ENCODE measurements around the gene TTLL5.
"Not testable (repeated sequence)": the region's sequence is repeated elsewhere in the genome, so short reads cannot be mapped to it uniquely, and the experiment has no call there.

TTLL5 gene

GRCh38 chr14:75913183-75913582, 252.1 kb downstream of the TTLL5 start:
- DNase-seq (ENCODE audit: low spot score): no peak

- DNase-seq (ENCODE audit: low spot score): no peak
Measured at GRCh38 chr14:75915045-75915444, 254.0 kb downstream of the TTLL5 start.

- no peak for DNase-seq (ENCODE audit: low spot score)
Measured at GRCh38 chr14:75917322-75917945, 256.4 kb downstream of the TTLL5 start.

- no peak for DNase-seq (ENCODE audit: low spot score)
Measured at GRCh38 chr14:75917946-75918335, 256.9 kb downstream of the TTLL5 start.

- DNase-seq (ENCODE audit: low spot score): not testable (repeated sequence)
Measured at GRCh38 chr14:75920421-75920820, 259.4 kb downstream of the TTLL5 start.

GRCh38 chr14:75925141-75925840, 264.2 kb downstream of the TTLL5 start:
- DNase-seq (ENCODE audit: low spot score): not testable (repeated sequence)

- no peak for DNase-seq (ENCODE audit: low spot score)
Measured at GRCh38 chr14:75926431-75927115, 265.5 kb downstream of the TTLL5 start.

- DNase-seq (ENCODE audit: low spot score): no peak
Measured at GRCh38 chr14:75927564-75928087, 266.6 kb downstream of the TTLL5 start.

- no peak for DNase-seq (ENCODE audit: low spot score)
Measured at GRCh38 chr14:75928690-75929181, 267.7 kb downstream of the TTLL5 start.

GRCh38 chr14:75933712-75934296, 272.8 kb downstream of the TTLL5 start:
- DNase-seq (ENCODE audit: low spot score): no peak

- no peak for DNase-seq (ENCODE audit: low spot score)
Measured at GRCh38 chr14:75934998-75935628, 274.1 kb downstream of the TTLL5 start.

- no peak for DNase-seq (ENCODE audit: low spot score)
Measured at GRCh38 chr14:75939200-75939599, 278.2 kb downstream of the TTLL5 start.

GRCh38 chr14:75941030-75941429, 280.0 kb downstream of the TTLL5 start:
- no peak for DNase-seq (ENCODE audit: low spot score)

- DNase-seq (ENCODE audit: low spot score): no peak
Measured at GRCh38 chr14:75944607-75945241, 283.7 kb downstream of the TTLL5 start.

- no peak for DNase-seq (ENCODE audit: low spot score)
Measured at GRCh38 chr14:75946785-75947184, 285.7 kb downstream of the TTLL5 start.

- DNase-seq (ENCODE audit: low spot score): no peak
Measured at GRCh38 chr14:75952489-75952888, 291.4 kb downstream of the TTLL5 start.

- no peak for DNase-seq (ENCODE audit: low spot score)
Measured at GRCh38 chr14:75959031-75959430, 298.0 kb downstream of the TTLL5 start.

GRCh38 chr14:75960231-75960630, 299.2 kb downstream of the TTLL5 start:
- DNase-seq (ENCODE audit: low spot score): no peak

GRCh38 chr14:75961662-75962061, 300.6 kb downstream of the TTLL5 start:
- DNase-seq (ENCODE audit: low spot score): no peak

GRCh38 chr14:75967866-75968265, 306.8 kb downstream of the TTLL5 start:
- no peak for DNase-seq (ENCODE audit: low spot score)

GRCh38 chr14:75968456-75968855, 307.4 kb downstream of the TTLL5 start:
- DNase-seq (ENCODE audit: low spot score): peak; percentile 18

Data from AG08395 (cell line).